ENCODE results near the gene EHD4. TPM values are rescaled to one million over a fixed set of nuclear protein-coding genes. Genes with fewer than 3 reads are reported as not detected.
A peak's percentile ranks its signal among the peaks of the same experiment; 100 is the strongest.

EHD4 gene
- total RNA-seq, 3 donors from 2014 or later: 26.4 to 39.0 (median 35.0) TPM

DNA sequence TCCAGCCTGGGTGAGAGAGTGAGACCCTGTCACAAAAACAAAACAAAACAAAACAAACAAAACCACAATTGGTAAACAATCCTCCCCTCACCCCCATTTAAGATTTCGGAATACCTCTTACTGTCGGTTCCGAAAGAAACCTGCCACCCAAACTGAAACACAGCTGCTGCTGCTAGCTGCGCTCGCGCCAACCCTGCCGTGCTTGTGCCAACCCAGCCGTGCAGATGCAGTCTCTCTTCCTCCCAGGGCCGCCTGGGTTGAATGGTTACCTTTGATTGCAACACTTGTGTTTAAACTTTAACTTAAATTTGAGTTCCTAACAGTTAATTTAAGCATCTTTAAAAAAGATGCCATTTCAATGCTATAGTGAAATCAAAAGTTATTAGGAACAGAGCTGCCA, 50.0 kb downstream of the EHD4 start:
- TF ChIP-seq, protein P1, sequence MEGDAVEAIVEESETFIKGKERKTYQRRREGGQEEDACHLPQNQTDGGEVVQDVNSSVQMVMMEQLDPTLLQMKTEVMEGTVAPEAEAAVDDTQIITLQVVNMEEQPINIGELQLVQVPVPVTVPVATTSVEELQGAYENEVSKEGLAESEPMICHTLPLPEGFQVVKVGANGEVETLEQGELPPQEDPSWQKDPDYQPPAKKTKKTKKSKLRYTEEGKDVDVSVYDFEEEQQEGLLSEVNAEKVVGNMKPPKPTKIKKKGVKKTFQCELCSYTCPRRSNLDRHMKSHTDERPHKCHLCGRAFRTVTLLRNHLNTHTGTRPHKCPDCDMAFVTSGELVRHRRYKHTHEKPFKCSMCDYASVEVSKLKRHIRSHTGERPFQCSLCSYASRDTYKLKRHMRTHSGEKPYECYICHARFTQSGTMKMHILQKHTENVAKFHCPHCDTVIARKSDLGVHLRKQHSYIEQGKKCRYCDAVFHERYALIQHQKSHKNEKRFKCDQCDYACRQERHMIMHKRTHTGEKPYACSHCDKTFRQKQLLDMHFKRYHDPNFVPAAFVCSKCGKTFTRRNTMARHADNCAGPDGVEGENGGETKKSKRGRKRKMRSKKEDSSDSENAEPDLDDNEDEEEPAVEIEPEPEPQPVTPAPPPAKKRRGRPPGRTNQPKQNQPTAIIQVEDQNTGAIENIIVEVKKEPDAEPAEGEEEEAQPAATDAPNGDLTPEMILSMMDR (IDR thresholded peaks at IDR 0.05): no peak
- H3K4me1 ChIP-seq (ENCODE audit: low read depth): peaks cover 28% of the 10 kb centered on the region
- intact Hi-C loops (cut with DNase I, micrococcal nuclease): no loop called here
- no peaks in the 10 kb centered on the region for H3K9me3 ChIP-seq
- peak in 2 of 3 donors; percentile 38 to 64 for DNase-seq
- ATAC-seq: no peak
- H3K36me3 ChIP-seq (ENCODE audit: low read depth): no peaks in the 10 kb centered on the region
- H3K4me3 ChIP-seq: no peak overlapping the region

DNA sequence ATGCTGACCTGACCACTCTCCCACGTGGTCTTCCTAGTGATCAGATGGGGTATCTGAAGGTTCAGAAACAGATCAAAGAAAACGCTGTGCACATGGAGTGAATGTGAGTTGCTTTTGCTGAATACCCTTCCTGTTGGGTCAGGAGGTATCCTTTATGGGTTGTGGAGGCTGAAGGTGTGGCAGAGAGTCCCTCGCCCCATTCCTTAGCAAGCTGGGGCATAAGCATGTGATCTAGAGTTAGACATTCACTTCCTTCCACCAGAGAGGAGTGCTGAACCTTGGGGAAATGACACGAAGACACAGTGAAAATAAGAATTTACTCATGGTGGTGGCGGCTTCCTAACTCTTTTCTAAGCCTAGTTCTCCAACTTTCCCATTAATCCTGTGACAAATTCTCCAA, 50.7 kb downstream of the EHD4 start:
- intact Hi-C loops (cut with DNase I, micrococcal nuclease): no loop called here
- H3K36me3 ChIP-seq (ENCODE audit: low read depth): no peaks in the 10 kb centered on the region
- H3K4me1 ChIP-seq (ENCODE audit: low read depth): peaks cover 21% of the 10 kb centered on the region
- H3K9me3 ChIP-seq: no peaks in the 10 kb centered on the region
- DNase-seq: no peak
- H3K4me3 ChIP-seq: no peak overlapping the region
- no peak for ATAC-seq
- TF ChIP-seq, protein P1 (IDR thresholded peaks at IDR 0.05): no peak

DNA sequence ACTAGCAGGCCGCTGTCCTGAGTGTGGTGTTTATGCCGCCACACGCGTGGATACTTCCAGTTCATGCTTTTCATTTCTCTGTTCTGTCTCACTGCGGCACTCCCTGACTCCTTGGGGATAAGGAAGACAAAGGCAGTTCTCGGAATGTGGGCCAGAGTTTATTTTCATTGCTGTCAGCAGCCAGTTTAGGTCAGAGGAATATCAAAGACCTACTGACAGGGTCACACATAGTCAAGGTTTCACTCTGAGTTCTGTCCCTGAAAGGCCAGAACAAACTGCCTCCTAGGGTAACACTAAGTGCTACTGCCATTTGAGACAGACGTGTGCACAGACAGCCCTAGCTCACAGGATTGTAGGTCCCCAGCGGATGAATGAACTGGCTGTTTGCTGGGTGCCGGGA, 51.2 kb downstream of the EHD4 start:
- no peak for DNase-seq
- TF ChIP-seq, protein P1 (IDR thresholded peaks at IDR 0.05): no peak
- no peaks in the 10 kb centered on the region for H3K36me3 ChIP-seq (ENCODE audit: low read depth)
- no peak overlapping the region for H3K4me3 ChIP-seq
- H3K4me1 ChIP-seq (ENCODE audit: low read depth): peaks cover 16% of the 10 kb centered on the region
- no peak for ATAC-seq
- H3K9me3 ChIP-seq: no peaks in the 10 kb centered on the region
- intact Hi-C loops (cut with DNase I, micrococcal nuclease): no loop called here

DNA sequence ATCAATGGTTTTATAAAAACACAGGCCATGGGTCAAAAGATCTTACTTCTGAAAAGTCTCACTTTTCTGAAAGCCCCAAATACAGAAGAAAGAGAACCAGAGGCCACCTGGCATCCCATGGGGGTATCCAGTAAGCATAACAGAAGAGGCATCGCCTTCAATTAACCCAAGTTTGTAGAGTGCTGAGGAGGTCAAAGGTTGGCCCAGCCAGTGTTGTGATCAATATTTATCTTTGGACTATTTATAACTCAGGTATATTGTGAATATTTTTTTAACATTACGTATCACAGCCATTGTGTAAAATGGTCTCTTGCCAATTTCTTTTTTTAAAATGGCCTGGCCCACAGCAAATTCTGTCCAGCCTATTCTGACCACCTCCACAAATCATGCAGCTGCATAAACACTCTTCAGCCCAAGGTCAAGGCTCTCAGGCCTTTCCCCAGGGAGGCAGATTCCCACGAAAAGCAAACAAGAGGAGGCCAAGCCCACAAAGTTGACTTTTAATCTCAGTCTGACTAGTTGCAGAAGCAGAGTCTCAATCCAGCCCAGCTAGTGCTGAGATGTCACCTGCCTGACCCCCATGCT, 52.3 kb downstream of the EHD4 start:
- intact Hi-C loops (cut with DNase I, micrococcal nuclease): no loop called here
- H3K4me3 ChIP-seq: no peak overlapping the region
- H3K9me3 ChIP-seq: no peaks in the 10 kb centered on the region
- no peaks in the 10 kb centered on the region for H3K36me3 ChIP-seq (ENCODE audit: low read depth)
- DNase-seq: no peak
- peaks cover 12% of the 10 kb centered on the region for H3K4me1 ChIP-seq (ENCODE audit: low read depth)
- ATAC-seq: no peak
- TF ChIP-seq, protein P1 (IDR thresholded peaks at IDR 0.05): no peak

DNA sequence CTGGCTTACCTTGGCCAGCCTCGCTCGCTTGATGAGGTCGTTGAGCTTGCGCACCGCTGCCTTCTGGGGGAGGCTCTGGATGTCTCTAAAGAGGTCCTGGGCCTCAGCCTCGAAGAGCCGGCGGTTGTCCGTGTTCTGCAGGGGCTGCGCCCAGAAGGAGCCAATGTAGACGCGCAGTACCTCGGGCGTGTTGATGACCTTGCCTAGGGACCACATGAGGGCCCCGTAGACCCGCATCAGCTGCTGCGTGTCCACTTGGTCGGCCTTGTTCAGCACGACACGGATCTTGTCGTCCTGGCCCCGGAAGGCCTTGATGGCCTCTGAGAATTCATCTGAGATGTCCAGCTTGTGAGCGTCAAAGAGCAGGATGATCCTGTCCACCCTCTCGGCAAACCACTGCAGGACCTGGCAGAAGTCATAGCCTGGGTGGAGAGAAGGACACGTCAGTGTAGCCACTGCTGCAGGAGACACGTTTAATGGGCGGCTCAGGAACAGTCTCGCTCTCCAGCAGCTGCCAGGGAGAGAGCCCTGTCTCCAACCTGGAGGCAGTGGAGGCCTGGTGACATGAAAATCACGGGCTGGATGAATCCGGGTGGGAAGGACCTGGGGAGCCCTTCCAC, 53.0 kb downstream of the EHD4 start:
- Histone ChIP-seq H3K4me3 (no peak overlapping the region), H3K4me1 (ENCODE audit: low read depth) (peaks cover 12% of the 10 kb centered on the region), H3K9me3 (no peaks in the 10 kb centered on the region), H3K36me3 (ENCODE audit: low read depth) (no peaks in the 10 kb centered on the region)
- intact Hi-C loops (cut with DNase I, micrococcal nuclease): no loop called here
- TF ChIP-seq, protein P1 (IDR thresholded peaks at IDR 0.05): no peak
- no peak for ATAC-seq
- no peak for DNase-seq
